Mucosa of stomach (tissue), 1 donor: ENCODE results near the gene SIAH2.

Experiments
- H3K27me3 ChIP-seq: one replicate; pipeline ENCODE4 v1.7.0; 2013; ENCODE audit warnings: mild to moderate bottlenecking, low read length; ENCODE audit not compliant: control insufficient read depth, insufficient read depth
- H3K36me3 ChIP-seq: one replicate; pipeline ENCODE4 v1.7.0; 2013; ENCODE audit warnings: low read length; ENCODE audit not compliant: control insufficient read depth, insufficient read depth
- H3K4me1 ChIP-seq: one replicate; pipeline ENCODE4 v1.7.0; 2013; ENCODE audit warnings: mild to moderate bottlenecking, low read length; ENCODE audit not compliant: control insufficient read depth, insufficient read depth
- H3K4me3 ChIP-seq: one replicate; pipeline ENCODE4 v1.7.0; 2013; ENCODE audit warnings: low read length
- H3K9ac ChIP-seq: one replicate; pipeline ENCODE4 v1.7.0; 2013; ENCODE audit warnings: mild to moderate bottlenecking, low read length, moderate library complexity
- H3K9me3 ChIP-seq: one replicate; pipeline ENCODE4 v1.7.0; 2013; ENCODE audit warnings: mild to moderate bottlenecking, low read length, moderate library complexity; ENCODE audit not compliant: control insufficient read depth
- donor health status: Pancreatic carcinoma.

Gene SIAH2

GRCh38 chr3:150766742-150767141 lies 3.8 kb upstream of the SIAH2 start:
- H3K4me1 ChIP-seq, result no peaks in the 10 kb centered on the region
- H3K4me3 ChIP-seq, result no peak overlapping the region
- no peak overlapping the region for H3K9ac ChIP-seq
- H3K9me3 ChIP-seq, result no peaks in the 10 kb centered on the region
- no peaks in the 10 kb centered on the region for H3K36me3 ChIP-seq
- no peaks in the 10 kb centered on the region for H3K27me3 ChIP-seq

GRCh38 chr3:150765949-150766720 lies 3.2 kb upstream of the SIAH2 start:
- Histone ChIP-seq H3K27me3 (no peaks in the 10 kb centered on the region), H3K9ac (no peak overlapping the region), H3K9me3 (no peaks in the 10 kb centered on the region), H3K4me1 (no peaks in the 10 kb centered on the region), H3K36me3 (no peaks in the 10 kb centered on the region), H3K4me3 (no peak overlapping the region)

- H3K27me3 ChIP-seq, result no peaks in the 10 kb centered on the region
- H3K36me3 ChIP-seq, result no peaks in the 10 kb centered on the region
- no peaks in the 10 kb centered on the region for H3K9me3 ChIP-seq
- no peak overlapping the region for H3K4me3 ChIP-seq
- no peak overlapping the region for H3K9ac ChIP-seq
- peaks cover 3% of the 10 kb centered on the region for H3K4me1 ChIP-seq
These were observed 2.0 kb upstream of the SIAH2 start for GRCh38 chr3:150764967-150765366.

- Histone ChIP-seq H3K4me1 (peaks cover 7% of the 10 kb centered on the region), H3K4me3 (no peak overlapping the region), H3K27me3 (no peaks in the 10 kb centered on the region), H3K9ac (no peak overlapping the region), H3K36me3 (no peaks in the 10 kb centered on the region), H3K9me3 (no peaks in the 10 kb centered on the region)
These were observed 1.6 kb upstream of the SIAH2 start for GRCh38 chr3:150764566-150764965.

- Histone ChIP-seq H3K9me3 (no peaks in the 10 kb centered on the region), H3K4me3 (peak overlapping the region; percentile 68), H3K9ac (peak overlapping the region; percentile 83), H3K27me3 (no peaks in the 10 kb centered on the region), H3K36me3 (peaks cover 5% of the 10 kb centered on the region), H3K4me1 (peaks cover 12% of the 10 kb centered on the region)
These were observed 993 bp upstream of the SIAH2 start for GRCh38 chr3:150763841-150764483.

- Histone ChIP-seq H3K27me3 (no peaks in the 10 kb centered on the region), H3K36me3 (peaks cover 5% of the 10 kb centered on the region), H3K9me3 (no peaks in the 10 kb centered on the region), H3K9ac (peak overlapping the region; percentile 83), H3K4me1 (peaks cover 18% of the 10 kb centered on the region), H3K4me3 (peak overlapping the region; percentile 75)
These were observed 277 bp downstream of the SIAH2 start for GRCh38 chr3:150762662-150763121.

- H3K4me3 ChIP-seq, result peak overlapping the region; percentile 75
- H3K4me1 ChIP-seq, result peaks cover 18% of the 10 kb centered on the region
- no peaks in the 10 kb centered on the region for H3K9me3 ChIP-seq
- H3K27me3 ChIP-seq, result no peaks in the 10 kb centered on the region
- H3K36me3 ChIP-seq, result peaks cover 5% of the 10 kb centered on the region
- H3K9ac ChIP-seq, result peak overlapping the region; percentile 83
These were observed 923 bp downstream of the SIAH2 start for GRCh38 chr3:150761831-150762661.

- H3K4me1 ChIP-seq, result peaks cover 18% of the 10 kb centered on the region
- peak overlapping the region; percentile 27 for H3K4me3 ChIP-seq
- H3K9ac ChIP-seq, result peak overlapping the region; percentile 83
These were observed 2.4 kb downstream of the SIAH2 start for GRCh38 chr3:150760431-150761200.

GRCh38 chr3:150759947-150760346 lies 3.0 kb downstream of the SIAH2 start:
- H3K27me3 ChIP-seq, result no peaks in the 10 kb centered on the region
- H3K9ac ChIP-seq, result peak overlapping the region; percentile 83
- H3K4me1 ChIP-seq, result peaks cover 18% of the 10 kb centered on the region
- H3K9me3 ChIP-seq, result no peaks in the 10 kb centered on the region
- peak overlapping the region; percentile 27 for H3K4me3 ChIP-seq
- peaks cover 5% of the 10 kb centered on the region for H3K36me3 ChIP-seq

More at GRCh38 chr3:150760431-150761200, 2.4 kb downstream of the SIAH2 start:
- Histone ChIP-seq H3K27me3 (no peaks in the 10 kb centered on the region), H3K9me3 (no peaks in the 10 kb centered on the region), H3K36me3 (peaks cover 5% of the 10 kb centered on the region)

- Histone ChIP-seq H3K4me3 (no peak overlapping the region), H3K36me3 (peaks cover 5% of the 10 kb centered on the region), H3K4me1 (peaks cover 18% of the 10 kb centered on the region), H3K27me3 (no peaks in the 10 kb centered on the region), H3K9ac (peak overlapping the region; percentile 83), H3K9me3 (no peaks in the 10 kb centered on the region)
These were observed 3.6 kb downstream of the SIAH2 start for GRCh38 chr3:150759319-150759718.

GRCh38 chr3:150757768-150758167 lies 5.2 kb downstream of the SIAH2 start:
- no peak overlapping the region for H3K4me3 ChIP-seq
- H3K36me3 ChIP-seq, result peaks cover 5% of the 10 kb centered on the region
- H3K27me3 ChIP-seq, result no peaks in the 10 kb centered on the region
- no peak overlapping the region for H3K9ac ChIP-seq
- no peaks in the 10 kb centered on the region for H3K9me3 ChIP-seq
- H3K4me1 ChIP-seq, result peaks cover 28% of the 10 kb centered on the region
